OCI-LY1 (cell line): ENCODE measurements around the gene GNAT1.

Experiments used
- EZH2 ChIP-seq: fragments of 200-600 bp; sonication (generic), shearing (Covaris generic); IDR thresholded peaks from 2 replicates; pipeline ENCODE4 v1.8.0; 2017; ENCODE audit warnings: borderline replicate concordance, mixed run types, mild to moderate bottlenecking, antibody characterized with exemption, low read length, moderate library complexity, mixed read lengths
- TF ChIP-seq, protein P1 (sequence below): fragments of 200-600 bp; sonication (generic), shearing (Covaris generic); IDR thresholded peaks from 2 replicates; pipeline ENCODE4 v1.5.1; 2017; ENCODE audit warnings: mild to moderate bottlenecking, antibody characterized with exemption, low read length, moderate library complexity, mixed read lengths

GRCh38 chr3:50202353-50203112 is 11.1 kb downstream of the GNAT1 start:
- TF ChIP-seq EZH2: no peak
- TF ChIP-seq, protein P1, sequence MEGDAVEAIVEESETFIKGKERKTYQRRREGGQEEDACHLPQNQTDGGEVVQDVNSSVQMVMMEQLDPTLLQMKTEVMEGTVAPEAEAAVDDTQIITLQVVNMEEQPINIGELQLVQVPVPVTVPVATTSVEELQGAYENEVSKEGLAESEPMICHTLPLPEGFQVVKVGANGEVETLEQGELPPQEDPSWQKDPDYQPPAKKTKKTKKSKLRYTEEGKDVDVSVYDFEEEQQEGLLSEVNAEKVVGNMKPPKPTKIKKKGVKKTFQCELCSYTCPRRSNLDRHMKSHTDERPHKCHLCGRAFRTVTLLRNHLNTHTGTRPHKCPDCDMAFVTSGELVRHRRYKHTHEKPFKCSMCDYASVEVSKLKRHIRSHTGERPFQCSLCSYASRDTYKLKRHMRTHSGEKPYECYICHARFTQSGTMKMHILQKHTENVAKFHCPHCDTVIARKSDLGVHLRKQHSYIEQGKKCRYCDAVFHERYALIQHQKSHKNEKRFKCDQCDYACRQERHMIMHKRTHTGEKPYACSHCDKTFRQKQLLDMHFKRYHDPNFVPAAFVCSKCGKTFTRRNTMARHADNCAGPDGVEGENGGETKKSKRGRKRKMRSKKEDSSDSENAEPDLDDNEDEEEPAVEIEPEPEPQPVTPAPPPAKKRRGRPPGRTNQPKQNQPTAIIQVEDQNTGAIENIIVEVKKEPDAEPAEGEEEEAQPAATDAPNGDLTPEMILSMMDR: no peak
